Thoracic aorta endothelial cell (primary cell): ENCODE results near the gene KLK5. TPM values are rescaled to one million over a fixed set of nuclear protein-coding genes. Genes with fewer than 3 reads are reported as not detected.

Experiments
- total RNA-seq: library from RNA; depleted of rRNA; stranded (reverse); fragments of >200 nt; gene quantifications from 2 replicates; pipeline ENCODE4 v1.2.3, GENCODE V29; 2012

KLK5 gene, protein sequence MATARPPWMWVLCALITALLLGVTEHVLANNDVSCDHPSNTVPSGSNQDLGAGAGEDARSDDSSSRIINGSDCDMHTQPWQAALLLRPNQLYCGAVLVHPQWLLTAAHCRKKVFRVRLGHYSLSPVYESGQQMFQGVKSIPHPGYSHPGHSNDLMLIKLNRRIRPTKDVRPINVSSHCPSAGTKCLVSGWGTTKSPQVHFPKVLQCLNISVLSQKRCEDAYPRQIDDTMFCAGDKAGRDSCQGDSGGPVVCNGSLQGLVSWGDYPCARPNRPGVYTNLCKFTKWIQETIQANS
- total RNA-seq: not detected in 2 replicates

GRCh38 chr19:50952910-50953309 is at the start of gene KLK5:
Gene KLK5, minus strand, starts transcription at chr19:50953038. Its CDS starts 381 bp downstream, at chr19:50952657.

GRCh38 chr19:51001515-51001914 is 48.7 kb upstream of the KLK5 start, which contains the start of gene KLK8:
Gene KLK8, minus strand, starts transcription at chr19:51001604. Its CDS starts 437 bp downstream, at chr19:51001167.

DNA sequence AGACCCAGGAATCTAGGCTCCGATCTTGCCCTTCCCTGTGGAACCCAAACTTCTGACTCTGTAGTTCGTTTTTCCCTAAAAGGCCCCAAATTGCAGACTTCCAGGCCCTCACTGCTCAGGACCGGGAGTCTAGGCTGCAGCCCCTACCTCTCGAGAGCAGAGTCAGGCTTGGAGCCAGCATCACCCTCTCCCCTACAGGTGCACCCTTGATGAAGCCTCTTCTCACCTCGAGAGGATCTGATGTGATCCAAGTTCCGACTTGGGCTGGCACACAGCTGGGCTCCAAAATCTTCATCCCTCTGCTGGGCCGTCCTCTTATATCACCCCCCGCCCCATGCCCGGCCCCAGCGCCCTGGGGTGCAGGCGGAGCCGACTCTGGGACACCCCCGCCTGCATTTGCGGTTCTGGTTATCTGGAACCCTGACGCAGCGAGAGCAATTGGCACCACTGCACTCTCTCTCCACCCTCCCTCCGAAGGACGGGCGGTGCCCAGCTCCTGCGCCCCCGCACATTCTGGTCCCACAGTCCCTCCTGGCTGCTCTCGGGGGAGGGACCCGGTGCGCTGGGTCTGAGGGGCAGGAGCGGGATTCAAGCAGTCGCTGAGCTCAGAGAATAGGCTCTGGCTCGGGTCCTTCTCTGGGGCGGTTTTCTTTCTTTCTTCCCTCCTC is 30.9 kb upstream of the KLK5 start, which contains the start of gene KLK7:
Gene KLK7, minus strand, starts transcription at position 293 of the 668 bp plus-strand sequence. CDS start 1,518 bp downstream, outside the sequence.

GRCh38 chr19:50969413-50969760 is 16.5 kb upstream of the KLK5 start, which contains the start of gene KLK6:
Gene KLK6, minus strand, starts transcription at chr19:50969591. Its CDS starts 1,487 bp downstream, at chr19:50968104.

DNA sequence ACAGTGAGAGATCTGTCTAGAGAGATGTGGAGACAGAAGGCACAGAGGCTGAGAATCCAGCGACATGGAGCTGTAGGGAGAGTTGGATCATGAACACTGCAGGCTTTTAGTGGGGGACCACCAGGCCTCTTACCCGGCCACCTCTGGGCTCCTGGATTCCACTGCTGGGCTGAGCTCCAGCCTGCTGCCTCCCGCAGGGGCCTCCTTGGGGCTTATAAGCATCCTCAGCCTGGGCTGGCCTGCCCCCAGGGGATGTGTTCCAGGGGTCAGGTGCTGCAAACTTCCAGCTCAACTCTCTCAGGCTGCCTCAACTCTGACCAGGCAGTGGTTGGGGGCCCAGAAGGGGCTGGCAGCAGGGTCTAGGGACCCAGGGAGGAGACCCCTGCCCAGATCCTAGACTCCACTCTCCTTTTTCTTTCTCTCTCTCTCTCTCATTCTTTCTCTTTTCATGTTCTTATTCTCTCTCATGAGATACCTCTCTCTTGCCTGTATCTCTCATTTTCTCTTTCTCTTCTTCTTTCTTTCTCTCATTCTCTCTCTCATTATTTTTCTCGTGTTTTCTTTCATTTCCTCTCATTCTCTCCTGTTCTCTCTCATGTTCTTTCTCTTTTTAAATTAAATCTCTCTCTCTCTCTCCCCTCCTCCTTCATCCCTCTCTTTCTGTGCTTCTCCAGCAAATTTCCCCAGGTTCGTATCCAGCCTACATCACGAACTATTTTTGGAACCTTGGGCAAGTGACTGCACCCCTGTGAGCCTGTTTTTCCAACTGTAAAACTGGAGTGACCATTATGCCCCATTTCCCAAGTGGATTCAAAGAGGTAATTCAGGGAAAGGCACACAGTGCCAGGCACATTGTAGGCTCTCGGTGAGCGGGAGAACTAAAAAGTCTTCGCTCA is 41.4 kb downstream of the KLK5 start, which contains the start of gene KLK4:
Gene KLK4, minus strand, starts transcription at position 190 of the 896 bp plus-strand sequence. CDS start 657 bp downstream, outside the sequence.

Other genes with a start within 250 kb of the KLK5 start
- 1.5 and 2.9 TPM in 2 replicates for gene SHANK1, start 233.2 kb downstream of the KLK5 start, total RNA-seq
- gene CLEC11A, start 229.7 kb downstream of the KLK5 start, total RNA-seq: 5.1 and 8.0 TPM in 2 replicates
- not detected in 2 replicates for gene GPR32, start 182.6 kb downstream of the KLK5 start, total RNA-seq
- not detected in 2 replicates for gene ACP4, start 162.6 kb downstream of the KLK5 start, total RNA-seq
- gene KLK1, start 129.3 kb downstream of the KLK5 start, total RNA-seq: not detected in 2 replicates
- gene KLK15, start 119.5 kb downstream of the KLK5 start, total RNA-seq: 0.13 TPM in 1 of 2 replicates, not detected in the other
- gene KLK3, start 98.1 kb downstream of the KLK5 start, total RNA-seq: not detected in 2 replicates
- not detected in 2 replicates for gene KLK2, start 79.6 kb downstream of the KLK5 start, total RNA-seq
- not detected in 2 replicates for gene KLK4, start 41.6 kb downstream of the KLK5 start, total RNA-seq
- gene KLK6, start 16.6 kb upstream of the KLK5 start, total RNA-seq: 0.14 TPM in 1 of 2 replicates, not detected in the other
- not detected in 2 replicates for gene KLK7, start 30.9 kb upstream of the KLK5 start, total RNA-seq
- gene KLK8, start 48.6 kb upstream of the KLK5 start, total RNA-seq: not detected in 2 replicates
- gene KLK10, start 66.7 kb upstream of the KLK5 start, total RNA-seq: not detected in 2 replicates
- not detected in 2 replicates for gene KLK11, start 73.6 kb upstream of the KLK5 start, total RNA-seq
- not detected in 2 replicates for gene KLK12, start 82.0 kb upstream of the KLK5 start, total RNA-seq
- gene KLK13, start 112.1 kb upstream of the KLK5 start, total RNA-seq: not detected in 2 replicates
- gene KLK14, start 129.8 kb upstream of the KLK5 start, total RNA-seq: not detected in 2 replicates
- 4.3 and 5.0 TPM in 2 replicates for gene CTU1, start 155.4 kb upstream of the KLK5 start, total RNA-seq
- gene SIGLEC9, start 171.9 kb upstream of the KLK5 start, total RNA-seq: not detected in 2 replicates
- gene SIGLEC7, start 189.3 kb upstream of the KLK5 start, total RNA-seq: not detected in 2 replicates